Spleen (tissue), 7 donors: ENCODE measurements around the gene PLEKHD1.

Source experiments
- CTCF ChIP-seq, 11 experiments: fragments of 200-600 bp in 7 of 11; fragments of 450-650 bp in 4 of 11; sonication (generic) in 4 of 11; IDR thresholded peaks in 8 of 11; conservative IDR thresholded peaks in 3 of 11; 1 replicate in 7 of 11; 2 replicates in 4 of 11; pipeline versions ENCODE4 v1.4.0 to v1.8.0; 2016 to 2021; ENCODE audit warnings: antibody characterized with exemption in 11 of 11, inconsistent platforms in 4 of 11, mild to moderate bottlenecking in 1 of 11
- POLR2A ChIP-seq, 3 donors: fragments of 450-650 bp; IDR thresholded peaks; one replicate each; pipeline ENCODE4 v1.5.1; 2017; ENCODE audit warnings: antibody characterized with exemption in 3 of 3, mild to moderate bottlenecking in 1 of 3
- POLR2AphosphoS5 ChIP-seq, 3 donors: sonication (generic); formaldehyde crosslinking; IDR thresholded peaks; one replicate each; pipeline ENCODE4 v1.5.1; 2017; ENCODE audit warnings: antibody characterized with exemption in 3 of 3
- donor health status: DM: no; HTN: no; CAD: no; lungs with moderate emphysema.
- donor health status: DM: no; HTN: no; CAD: no.
- donor health status: DM: no; HTN: no; CAD: no.

GRCh38 chr14:69561893-69562292, 77.4 kb downstream of the PLEKHD1 start:
- no peak for TF ChIP-seq POLR2AphosphoS5 (IDR thresholded peaks at IDR 0.05)
- TF ChIP-seq CTCF (IDR thresholded peaks at IDR 0.05 in 8 of 11, conservative IDR thresholded peaks at IDR 0.05 in 3 of 11) = no peak
- no peak for TF ChIP-seq POLR2A (IDR thresholded peaks at IDR 0.05)
